ENCODE results near the gene KCNJ16.

The KCNJ16 gene

GRCh38 chr17:70078994-70079531 lies 4.0 kb downstream of the KCNJ16 start:
- Histone ChIP-seq H3K27ac (ENCODE audit: low read length) (no peak overlapping the region), H3K9me3 (ENCODE audit: control insufficient read depth in 2 of 2, low read length in 2 of 2) (no peaks in the 10 kb centered on the region), H3K4me1 (ENCODE audit: control insufficient read depth, insufficient read depth, low read length) (no peaks in the 10 kb centered on the region), H3K9ac (ENCODE audit: low read length in 2 of 2) (no peak overlapping the region), H3K27me3 (ENCODE audit: control insufficient read depth in 1 of 2, insufficient read depth in 2 of 2, low read length in 2 of 2) (no peaks in the 10 kb centered on the region), H3K36me3 (ENCODE audit: control insufficient read depth in 2 of 2, insufficient read depth in 2 of 2, low read length in 2 of 2) (no peaks in the 10 kb centered on the region), H3K4me3 (ENCODE audit: low read length in 2 of 2) (no peak overlapping the region)

GRCh38 chr17:70080541-70081347 lies 5.7 kb downstream of the KCNJ16 start:
- no peaks in the 10 kb centered on the region for H3K4me1 ChIP-seq (ENCODE audit: control insufficient read depth, insufficient read depth, low read length)
- H3K36me3 ChIP-seq (ENCODE audit: control insufficient read depth in 2 of 2, insufficient read depth in 2 of 2, low read length in 2 of 2): no peaks in the 10 kb centered on the region
- no peak overlapping the region for H3K9ac ChIP-seq (ENCODE audit: low read length in 2 of 2)
- no peak overlapping the region for H3K4me3 ChIP-seq (ENCODE audit: low read length in 2 of 2)
- no peaks in the 10 kb centered on the region for H3K27me3 ChIP-seq (ENCODE audit: control insufficient read depth in 1 of 2, insufficient read depth in 2 of 2, low read length in 2 of 2)
- H3K9me3 ChIP-seq (ENCODE audit: control insufficient read depth in 2 of 2, low read length in 2 of 2): no peaks in the 10 kb centered on the region
- H3K27ac ChIP-seq (ENCODE audit: low read length): no peak overlapping the region

- no peaks in the 10 kb centered on the region for H3K36me3 ChIP-seq (ENCODE audit: control insufficient read depth in 2 of 2, insufficient read depth in 2 of 2, low read length in 2 of 2)
- no peak overlapping the region for H3K4me3 ChIP-seq (ENCODE audit: low read length in 2 of 2)
- no peak overlapping the region for H3K27ac ChIP-seq (ENCODE audit: low read length)
- H3K27me3 ChIP-seq (ENCODE audit: control insufficient read depth in 1 of 2, insufficient read depth in 2 of 2, low read length in 2 of 2): no peaks in the 10 kb centered on the region
- no peak overlapping the region for H3K9ac ChIP-seq (ENCODE audit: low read length in 2 of 2)
- no peaks in the 10 kb centered on the region for H3K9me3 ChIP-seq (ENCODE audit: control insufficient read depth in 2 of 2, low read length in 2 of 2)
- no peaks in the 10 kb centered on the region for H3K4me1 ChIP-seq (ENCODE audit: control insufficient read depth, insufficient read depth, low read length)
Observed at GRCh38 chr17:70081885-70082284, 6.9 kb downstream of the KCNJ16 start.

GRCh38 chr17:70084476-70084875 lies 9.5 kb downstream of the KCNJ16 start:
- Histone ChIP-seq H3K27ac (ENCODE audit: low read length) (no peak overlapping the region), H3K4me1 (ENCODE audit: control insufficient read depth, insufficient read depth, low read length) (no peaks in the 10 kb centered on the region), H3K9me3 (ENCODE audit: control insufficient read depth in 2 of 2, low read length in 2 of 2) (no peaks in the 10 kb centered on the region), H3K4me3 (ENCODE audit: low read length in 2 of 2) (no peak overlapping the region), H3K27me3 (ENCODE audit: control insufficient read depth in 1 of 2, insufficient read depth in 2 of 2, low read length in 2 of 2) (no peaks in the 10 kb centered on the region), H3K9ac (ENCODE audit: low read length in 2 of 2) (no peak overlapping the region), H3K36me3 (ENCODE audit: control insufficient read depth in 2 of 2, insufficient read depth in 2 of 2, low read length in 2 of 2) (no peaks in the 10 kb centered on the region)

- Histone ChIP-seq H3K27ac (ENCODE audit: low read length) (no peak overlapping the region), H3K4me3 (ENCODE audit: low read length in 2 of 2) (no peak overlapping the region), H3K9me3 (ENCODE audit: control insufficient read depth in 2 of 2, low read length in 2 of 2) (no peaks in the 10 kb centered on the region), H3K9ac (ENCODE audit: low read length in 2 of 2) (no peak overlapping the region), H3K4me1 (ENCODE audit: control insufficient read depth, insufficient read depth, low read length) (peaks cover 3% of the 10 kb centered on the region), H3K36me3 (ENCODE audit: control insufficient read depth in 2 of 2, insufficient read depth in 2 of 2, low read length in 2 of 2) (no peaks in the 10 kb centered on the region), H3K27me3 (ENCODE audit: control insufficient read depth in 1 of 2, insufficient read depth in 2 of 2, low read length in 2 of 2) (no peaks in the 10 kb centered on the region)
Observed at GRCh38 chr17:70086516-70086915, 11.5 kb downstream of the KCNJ16 start.

GRCh38 chr17:70089513-70090148 lies 14.6 kb downstream of the KCNJ16 start:
- Histone ChIP-seq H3K4me3 (ENCODE audit: low read length in 2 of 2) (no peak overlapping the region), H3K9me3 (ENCODE audit: control insufficient read depth in 2 of 2, low read length in 2 of 2) (no peaks in the 10 kb centered on the region), H3K4me1 (ENCODE audit: control insufficient read depth, insufficient read depth, low read length) (peaks cover 3% of the 10 kb centered on the region), H3K36me3 (ENCODE audit: control insufficient read depth in 2 of 2, insufficient read depth in 2 of 2, low read length in 2 of 2) (no peaks in the 10 kb centered on the region), H3K27ac (ENCODE audit: low read length) (no peak overlapping the region), H3K9ac (ENCODE audit: low read length in 2 of 2) (no peak overlapping the region), H3K27me3 (ENCODE audit: control insufficient read depth in 1 of 2, insufficient read depth in 2 of 2, low read length in 2 of 2) (no peaks in the 10 kb centered on the region)

- H3K36me3 ChIP-seq (ENCODE audit: control insufficient read depth in 2 of 2, insufficient read depth in 2 of 2, low read length in 2 of 2): no peaks in the 10 kb centered on the region
- H3K27me3 ChIP-seq (ENCODE audit: control insufficient read depth in 1 of 2, insufficient read depth in 2 of 2, low read length in 2 of 2): no peaks in the 10 kb centered on the region
- H3K4me1 ChIP-seq (ENCODE audit: control insufficient read depth, insufficient read depth, low read length): peaks cover 3% of the 10 kb centered on the region
- no peak overlapping the region for H3K4me3 ChIP-seq (ENCODE audit: low read length in 2 of 2)
- H3K27ac ChIP-seq (ENCODE audit: low read length): no peak overlapping the region
- no peaks in the 10 kb centered on the region for H3K9me3 ChIP-seq (ENCODE audit: control insufficient read depth in 2 of 2, low read length in 2 of 2)
- H3K9ac ChIP-seq (ENCODE audit: low read length in 2 of 2): no peak overlapping the region
Observed at GRCh38 chr17:70091005-70091568, 16.1 kb downstream of the KCNJ16 start.

GRCh38 chr17:70091696-70092095 lies 16.7 kb downstream of the KCNJ16 start:
- no peaks in the 10 kb centered on the region for H3K36me3 ChIP-seq (ENCODE audit: control insufficient read depth in 2 of 2, insufficient read depth in 2 of 2, low read length in 2 of 2)
- no peak overlapping the region for H3K4me3 ChIP-seq (ENCODE audit: low read length in 2 of 2)
- H3K4me1 ChIP-seq (ENCODE audit: control insufficient read depth, insufficient read depth, low read length): peaks cover 3% of the 10 kb centered on the region
- H3K27me3 ChIP-seq (ENCODE audit: control insufficient read depth in 1 of 2, insufficient read depth in 2 of 2, low read length in 2 of 2): no peaks in the 10 kb centered on the region
- no peak overlapping the region for H3K9ac ChIP-seq (ENCODE audit: low read length in 2 of 2)
- H3K27ac ChIP-seq (ENCODE audit: low read length): no peak overlapping the region
- no peaks in the 10 kb centered on the region for H3K9me3 ChIP-seq (ENCODE audit: control insufficient read depth in 2 of 2, low read length in 2 of 2)

- Histone ChIP-seq H3K4me3 (ENCODE audit: low read length in 2 of 2) (no peak overlapping the region), H3K9me3 (ENCODE audit: control insufficient read depth in 2 of 2, low read length in 2 of 2) (no peaks in the 10 kb centered on the region), H3K27ac (ENCODE audit: low read length) (no peak overlapping the region), H3K27me3 (ENCODE audit: control insufficient read depth in 1 of 2, insufficient read depth in 2 of 2, low read length in 2 of 2) (no peaks in the 10 kb centered on the region), H3K4me1 (ENCODE audit: control insufficient read depth, insufficient read depth, low read length) (peaks cover 3% of the 10 kb centered on the region), H3K36me3 (ENCODE audit: control insufficient read depth in 2 of 2, insufficient read depth in 2 of 2, low read length in 2 of 2) (no peaks in the 10 kb centered on the region), H3K9ac (ENCODE audit: low read length in 2 of 2) (no peak overlapping the region)
Observed at GRCh38 chr17:70093163-70093562, 18.1 kb downstream of the KCNJ16 start.

- no peaks in the 10 kb centered on the region for H3K9me3 ChIP-seq (ENCODE audit: control insufficient read depth in 2 of 2, low read length in 2 of 2)
- no peaks in the 10 kb centered on the region for H3K4me1 ChIP-seq (ENCODE audit: control insufficient read depth, insufficient read depth, low read length)
- no peaks in the 10 kb centered on the region for H3K36me3 ChIP-seq (ENCODE audit: control insufficient read depth in 2 of 2, insufficient read depth in 2 of 2, low read length in 2 of 2)
- H3K27me3 ChIP-seq (ENCODE audit: control insufficient read depth in 1 of 2, insufficient read depth in 2 of 2, low read length in 2 of 2): no peaks in the 10 kb centered on the region
- H3K9ac ChIP-seq (ENCODE audit: low read length in 2 of 2): no peak overlapping the region
- H3K4me3 ChIP-seq (ENCODE audit: low read length in 2 of 2): no peak overlapping the region
- H3K27ac ChIP-seq (ENCODE audit: low read length): no peak overlapping the region
Observed at GRCh38 chr17:70095455-70095854, 20.4 kb downstream of the KCNJ16 start.
